ENCODE data around the gene TBC1D3I. TPM values are rescaled to one million over a fixed set of nuclear protein-coding genes. Genes with fewer than 3 reads are reported as not detected.
"Not testable (repeated sequence)": the region's sequence is repeated elsewhere in the genome, so short reads cannot be mapped to it uniquely, and the experiment has no call there.

Gene TBC1D3I
- polyA plus RNA-seq (0.03 TPM in 1 of 3 replicates, not detected in the others), polyA minus RNA-seq (0.32 to 1.2 TPM in 2 of 3 replicates, not detected in the other)
- not detected for polyA plus RNA-seq (2011; ENCODE audit: low read depth)
- polyA plus RNA-seq (2011; cell fraction: cytosol; rRNA removed) = not detected in 2 replicates
- polyA plus RNA-seq (2011; cell fraction: nucleus; rRNA removed) = 0.20 and 0.37 TPM in 2 replicates
- not detected in 2 replicates for polyA plus RNA-seq (2012; ENCODE audit: low replicate concordance)
- polyA minus RNA-seq (2011; cell fraction: cytosol; rRNA and poly(A)+ RNA removed) = not detected
- not detected in 2 replicates for polyA minus RNA-seq (2011; cell fraction: nucleus; rRNA and poly(A)+ RNA removed)

DNA sequence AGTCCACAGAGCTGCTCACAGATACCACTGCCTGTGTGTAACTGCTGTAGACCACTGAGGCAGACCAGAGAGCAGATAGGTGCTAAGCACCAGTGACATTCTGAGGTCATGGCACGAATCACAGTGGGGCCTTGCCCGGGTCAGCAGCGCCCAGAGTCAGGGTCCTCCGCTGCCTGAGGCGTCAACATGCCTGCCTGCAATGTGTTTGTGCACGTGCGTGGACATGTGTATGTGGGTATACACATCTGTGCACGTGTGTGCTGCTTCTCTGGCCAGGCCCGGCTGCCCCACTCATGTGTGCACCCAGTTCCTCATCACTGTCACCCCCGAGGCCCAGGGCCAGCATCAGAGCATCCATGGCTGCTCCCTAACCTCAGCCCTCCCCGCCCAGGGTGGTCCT, at the start of gene TBC1D3I:
TSS of gene TBC1D3I (minus strand) at position 101 of the 400 bp plus-strand sequence. CDS start 1,585 bp downstream, outside the sequence.
- dilution Hi-C loops (cut with MboI; ENCODE audit: extremely low pct_ligation_motif_present, low sequenced_read_pairs) = not testable (repeated sequence)

DNA sequence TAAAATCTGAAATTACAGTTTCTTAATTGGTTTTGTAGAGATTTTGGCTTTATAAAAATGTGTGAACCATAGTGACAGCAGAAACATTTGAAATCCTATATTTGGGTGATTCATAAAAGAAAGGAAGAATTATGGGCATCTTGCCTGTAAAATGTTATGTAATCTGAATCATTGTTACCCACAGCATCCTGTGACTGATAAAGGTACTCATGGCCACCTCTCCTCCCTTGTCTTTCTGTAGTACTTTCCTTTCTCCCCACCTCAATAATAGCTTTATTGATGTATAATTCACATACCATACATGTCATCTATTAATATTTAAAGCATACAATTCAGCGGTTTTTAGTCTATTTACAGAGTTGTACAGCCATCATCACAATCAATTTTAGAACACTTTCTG, 30.8 kb upstream of the TBC1D3I start:
- H3K27ac ChIP-seq (ENCODE audit: control insufficient read depth, insufficient read depth, low read length); H3K4me3 ChIP-seq (ENCODE audit: control insufficient read depth in 2 of 3, extremely low read depth in 1 of 3, insufficient read depth in 2 of 3, low read depth in 1 of 3, low read length in 3 of 3); H4K20me1 ChIP-seq (ENCODE audit: control insufficient read depth, extremely low read depth, insufficient read depth, low read length); H2AFZ ChIP-seq (ENCODE audit: control insufficient read depth, low read length); dilution Hi-C loops (cut with MboI; ENCODE audit: extremely low pct_ligation_motif_present, low sequenced_read_pairs); H3K36me3 ChIP-seq (ENCODE audit: control insufficient read depth in 2 of 2, extremely low read depth in 1 of 2, insufficient read depth in 2 of 2, low read length in 2 of 2); H3K27me3 ChIP-seq (ENCODE audit: control insufficient read depth, extremely low read depth, insufficient read depth, low read length); H3K9me3 ChIP-seq (ENCODE audit: control insufficient read depth, low read depth, low read length); DNase-seq (ENCODE audit: low read depth, low spot score); FAIRE-seq; H3K79me2 ChIP-seq (ENCODE audit: control insufficient read depth, insufficient read depth, low read length); H3K4me2 ChIP-seq (ENCODE audit: control insufficient read depth, extremely low read depth, insufficient read depth, low read depth, low read length); H3K9me1 ChIP-seq (ENCODE audit: control insufficient read depth, extremely low read depth, insufficient read depth, low read length); H3K9ac ChIP-seq (ENCODE audit: control insufficient read depth, extremely low read depth, insufficient read depth, low read length); H3K4me1 ChIP-seq (ENCODE audit: control insufficient read depth, extremely low read depth, insufficient read depth, low read length): not testable (repeated sequence)

More for the DNA sequence above, at the start of gene TBC1D3I:
- H2AFZ ChIP-seq (ENCODE audit: control insufficient read depth, low read length); H4K20me1 ChIP-seq (ENCODE audit: control insufficient read depth, extremely low read depth, insufficient read depth, low read length); DNase-seq (ENCODE audit: low read depth, low spot score); H3K9ac ChIP-seq (ENCODE audit: control insufficient read depth, extremely low read depth, insufficient read depth, low read length); H3K27me3 ChIP-seq (ENCODE audit: control insufficient read depth, extremely low read depth, insufficient read depth, low read length); H3K79me2 ChIP-seq (ENCODE audit: control insufficient read depth, insufficient read depth, low read length); H3K4me1 ChIP-seq (ENCODE audit: control insufficient read depth, extremely low read depth, insufficient read depth, low read length); H3K27ac ChIP-seq (ENCODE audit: control insufficient read depth, insufficient read depth, low read length); H3K4me3 ChIP-seq (ENCODE audit: control insufficient read depth in 2 of 3, extremely low read depth in 1 of 3, insufficient read depth in 2 of 3, low read depth in 1 of 3, low read length in 3 of 3); H3K9me1 ChIP-seq (ENCODE audit: control insufficient read depth, extremely low read depth, insufficient read depth, low read length); H3K9me3 ChIP-seq (ENCODE audit: control insufficient read depth, low read depth, low read length); H3K4me2 ChIP-seq (ENCODE audit: control insufficient read depth, extremely low read depth, insufficient read depth, low read depth, low read length); H3K36me3 ChIP-seq (ENCODE audit: control insufficient read depth in 2 of 2, extremely low read depth in 1 of 2, insufficient read depth in 2 of 2, low read length in 2 of 2); FAIRE-seq: not testable (repeated sequence)

GRCh38 chr17:36289965-36290612, 25.7 kb upstream of the TBC1D3I start:
- H2AFZ ChIP-seq (ENCODE audit: control insufficient read depth, low read length); H4K20me1 ChIP-seq (ENCODE audit: control insufficient read depth, extremely low read depth, insufficient read depth, low read length); H3K79me2 ChIP-seq (ENCODE audit: control insufficient read depth, insufficient read depth, low read length); H3K36me3 ChIP-seq (ENCODE audit: control insufficient read depth in 2 of 2, extremely low read depth in 1 of 2, insufficient read depth in 2 of 2, low read length in 2 of 2); H3K27me3 ChIP-seq (ENCODE audit: control insufficient read depth, extremely low read depth, insufficient read depth, low read length); H3K9ac ChIP-seq (ENCODE audit: control insufficient read depth, extremely low read depth, insufficient read depth, low read length); H3K4me3 ChIP-seq (ENCODE audit: control insufficient read depth in 2 of 3, extremely low read depth in 1 of 3, insufficient read depth in 2 of 3, low read depth in 1 of 3, low read length in 3 of 3); H3K9me1 ChIP-seq (ENCODE audit: control insufficient read depth, extremely low read depth, insufficient read depth, low read length); dilution Hi-C loops (cut with MboI; ENCODE audit: extremely low pct_ligation_motif_present, low sequenced_read_pairs); H3K4me2 ChIP-seq (ENCODE audit: control insufficient read depth, extremely low read depth, insufficient read depth, low read depth, low read length); FAIRE-seq; H3K27ac ChIP-seq (ENCODE audit: control insufficient read depth, insufficient read depth, low read length); H3K9me3 ChIP-seq (ENCODE audit: control insufficient read depth, low read depth, low read length); H3K4me1 ChIP-seq (ENCODE audit: control insufficient read depth, extremely low read depth, insufficient read depth, low read length); DNase-seq (ENCODE audit: low read depth, low spot score): not testable (repeated sequence)

GRCh38 chr17:36284219-36284618, 19.8 kb upstream of the TBC1D3I start:
- H3K4me1 ChIP-seq (ENCODE audit: control insufficient read depth, extremely low read depth, insufficient read depth, low read length); H3K9me1 ChIP-seq (ENCODE audit: control insufficient read depth, extremely low read depth, insufficient read depth, low read length); H3K9me3 ChIP-seq (ENCODE audit: control insufficient read depth, low read depth, low read length); H3K79me2 ChIP-seq (ENCODE audit: control insufficient read depth, insufficient read depth, low read length); FAIRE-seq; H2AFZ ChIP-seq (ENCODE audit: control insufficient read depth, low read length); H3K36me3 ChIP-seq (ENCODE audit: control insufficient read depth in 2 of 2, extremely low read depth in 1 of 2, insufficient read depth in 2 of 2, low read length in 2 of 2); dilution Hi-C loops (cut with MboI; ENCODE audit: extremely low pct_ligation_motif_present, low sequenced_read_pairs); H3K4me2 ChIP-seq (ENCODE audit: control insufficient read depth, extremely low read depth, insufficient read depth, low read depth, low read length); H3K9ac ChIP-seq (ENCODE audit: control insufficient read depth, extremely low read depth, insufficient read depth, low read length); H3K4me3 ChIP-seq (ENCODE audit: control insufficient read depth in 2 of 3, extremely low read depth in 1 of 3, insufficient read depth in 2 of 3, low read depth in 1 of 3, low read length in 3 of 3); H3K27ac ChIP-seq (ENCODE audit: control insufficient read depth, insufficient read depth, low read length); DNase-seq (ENCODE audit: low read depth, low spot score); H4K20me1 ChIP-seq (ENCODE audit: control insufficient read depth, extremely low read depth, insufficient read depth, low read length); H3K27me3 ChIP-seq (ENCODE audit: control insufficient read depth, extremely low read depth, insufficient read depth, low read length): not testable (repeated sequence)

GRCh38 chr17:36283256-36283655, 18.9 kb upstream of the TBC1D3I start:
- H3K9me1 ChIP-seq (ENCODE audit: control insufficient read depth, extremely low read depth, insufficient read depth, low read length); H3K9me3 ChIP-seq (ENCODE audit: control insufficient read depth, low read depth, low read length); H3K9ac ChIP-seq (ENCODE audit: control insufficient read depth, extremely low read depth, insufficient read depth, low read length); H4K20me1 ChIP-seq (ENCODE audit: control insufficient read depth, extremely low read depth, insufficient read depth, low read length); H3K27me3 ChIP-seq (ENCODE audit: control insufficient read depth, extremely low read depth, insufficient read depth, low read length); H3K4me2 ChIP-seq (ENCODE audit: control insufficient read depth, extremely low read depth, insufficient read depth, low read depth, low read length); H3K4me3 ChIP-seq (ENCODE audit: control insufficient read depth in 2 of 3, extremely low read depth in 1 of 3, insufficient read depth in 2 of 3, low read depth in 1 of 3, low read length in 3 of 3); H3K27ac ChIP-seq (ENCODE audit: control insufficient read depth, insufficient read depth, low read length); FAIRE-seq; H3K36me3 ChIP-seq (ENCODE audit: control insufficient read depth in 2 of 2, extremely low read depth in 1 of 2, insufficient read depth in 2 of 2, low read length in 2 of 2); dilution Hi-C loops (cut with MboI; ENCODE audit: extremely low pct_ligation_motif_present, low sequenced_read_pairs); H3K79me2 ChIP-seq (ENCODE audit: control insufficient read depth, insufficient read depth, low read length); H3K4me1 ChIP-seq (ENCODE audit: control insufficient read depth, extremely low read depth, insufficient read depth, low read length); H2AFZ ChIP-seq (ENCODE audit: control insufficient read depth, low read length); DNase-seq (ENCODE audit: low read depth, low spot score): not testable (repeated sequence)

All from keratinocyte (primary cell).